ENCODE data around the gene TMEM208. TPM values are rescaled to one million over a fixed set of nuclear protein-coding genes. Genes with fewer than 3 reads are reported as not detected.

Gene TMEM208
- total and polyA plus RNA-seq, 4 donors: 22.3 to 140 (median 70.2) TPM

DNA sequence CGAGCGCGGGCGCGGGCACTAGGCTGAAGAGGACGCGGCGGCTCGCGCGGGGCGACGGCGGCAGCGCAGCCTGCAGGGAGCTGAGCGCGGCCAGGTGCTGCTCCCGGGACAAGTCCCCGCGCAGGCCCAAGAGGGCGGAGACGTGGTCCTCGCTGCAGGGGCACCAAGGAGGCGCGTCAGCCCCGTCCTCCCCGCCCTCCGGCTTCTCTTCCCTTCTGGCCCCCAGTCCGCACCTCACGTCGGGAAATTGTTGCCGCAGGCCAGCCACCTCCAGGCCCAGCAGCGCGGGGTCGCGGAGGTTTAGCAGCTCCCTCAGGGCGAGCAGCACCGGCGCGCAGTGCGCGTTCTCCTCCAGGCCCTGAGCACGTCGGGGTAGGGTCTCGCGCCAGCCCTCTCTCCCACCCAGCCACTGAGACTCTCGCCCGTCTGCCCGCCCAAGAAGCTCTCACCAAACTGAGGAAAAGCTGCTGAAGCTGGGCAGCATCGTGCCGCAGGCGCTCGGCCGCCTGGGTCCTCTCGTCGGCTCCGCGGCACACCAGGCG, 42.4 kb upstream of the TMEM208 start:
- Histone ChIP-seq H3K27ac (ENCODE audit: low read depth in 1 of 2, low read length in 2 of 2) (peak overlapping the region; percentile 84 to 85), H3K9me3 (ENCODE audit: control insufficient read depth in 4 of 4, low read length in 3 of 4) (no peaks in the 10 kb centered on the region), H3K27me3 (ENCODE audit: control insufficient read depth in 4 of 4, insufficient read depth in 4 of 4, low read length in 3 of 4) (no peaks in the 10 kb centered on the region), H3K4me3 (ENCODE audit: low read depth in 1 of 3, low read length in 3 of 3) (peak overlapping the region; percentile 58 to 69 (median 66)), H3K36me3 (ENCODE audit: control insufficient read depth in 4 of 4, insufficient read depth in 3 of 4, low read depth in 1 of 4, low read length in 3 of 4) (no peaks in the 10 kb centered on the region), H3K9ac (ENCODE audit: low read depth in 1 of 2, low read length in 2 of 2) (no peak overlapping the region), H3K4me1 (ENCODE audit: control insufficient read depth in 4 of 4, insufficient read depth in 4 of 4, low read length in 3 of 4) (peaks cover 8 to 28% (median 19%) of the 10 kb centered on the region in 4 donors)
- 13% methylated on average over 59 of the region's 59 CpGs for WGBS
- TF ChIP-seq GABPA (IDR thresholded peaks at IDR 0.05 in 1 of 2, conservative IDR thresholded peaks at IDR 0.05 in 1 of 2) (no peak), TAF1 (conservative IDR thresholded peaks at IDR 0.05) (no peak), NR2F2 (IDR thresholded peaks at IDR 0.05) (no peak), SP1 (IDR thresholded peaks at IDR 0.05) (no peak), EGR1 (IDR thresholded peaks at IDR 0.05; ENCODE audit: low read depth in 2 of 2) (no peak)
- TF ChIP-seq, protein P1, sequence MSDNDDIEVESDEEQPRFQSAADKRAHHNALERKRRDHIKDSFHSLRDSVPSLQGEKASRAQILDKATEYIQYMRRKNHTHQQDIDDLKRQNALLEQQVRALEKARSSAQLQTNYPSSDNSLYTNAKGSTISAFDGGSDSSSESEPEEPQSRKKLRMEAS (IDR thresholded peaks at IDR 0.05): no peak
- DNase-seq (ENCODE audit: low spot score): no peak

GRCh38 chr16:67184995-67185650, 41.8 kb upstream of the TMEM208 start:
- Histone ChIP-seq H3K27me3 (ENCODE audit: control insufficient read depth in 4 of 4, insufficient read depth in 4 of 4, low read length in 3 of 4) (no peaks in the 10 kb centered on the region), H3K9ac (ENCODE audit: low read depth in 1 of 2, low read length in 2 of 2) (no peak overlapping the region), H3K36me3 (ENCODE audit: control insufficient read depth in 4 of 4, insufficient read depth in 3 of 4, low read depth in 1 of 4, low read length in 3 of 4) (no peaks in the 10 kb centered on the region), H3K4me3 (ENCODE audit: low read depth in 1 of 3, low read length in 3 of 3) (peak overlapping the region in 1 of 3 donors; percentile 12), H3K27ac (ENCODE audit: low read depth in 1 of 2, low read length in 2 of 2) (no peak overlapping the region), H3K4me1 (ENCODE audit: control insufficient read depth in 4 of 4, insufficient read depth in 4 of 4, low read length in 3 of 4) (peaks cover 8 to 28% (median 19%) of the 10 kb centered on the region in 4 donors), H3K9me3 (ENCODE audit: control insufficient read depth in 4 of 4, low read length in 3 of 4) (no peaks in the 10 kb centered on the region)
- TF ChIP-seq JUND (IDR thresholded peaks at IDR 0.05) (no peak), RAD21 (IDR thresholded peaks at IDR 0.05) (peak; percentile 78 to 92), RXRA (IDR thresholded peaks at IDR 0.05) (peak in 1 of 2 donors; percentile 26), SP1 (IDR thresholded peaks at IDR 0.05) (peak; percentile 27)
- TF ChIP-seq, protein P1 (IDR thresholded peaks at IDR 0.05): no peak
- TF ChIP-seq, protein P2, sequence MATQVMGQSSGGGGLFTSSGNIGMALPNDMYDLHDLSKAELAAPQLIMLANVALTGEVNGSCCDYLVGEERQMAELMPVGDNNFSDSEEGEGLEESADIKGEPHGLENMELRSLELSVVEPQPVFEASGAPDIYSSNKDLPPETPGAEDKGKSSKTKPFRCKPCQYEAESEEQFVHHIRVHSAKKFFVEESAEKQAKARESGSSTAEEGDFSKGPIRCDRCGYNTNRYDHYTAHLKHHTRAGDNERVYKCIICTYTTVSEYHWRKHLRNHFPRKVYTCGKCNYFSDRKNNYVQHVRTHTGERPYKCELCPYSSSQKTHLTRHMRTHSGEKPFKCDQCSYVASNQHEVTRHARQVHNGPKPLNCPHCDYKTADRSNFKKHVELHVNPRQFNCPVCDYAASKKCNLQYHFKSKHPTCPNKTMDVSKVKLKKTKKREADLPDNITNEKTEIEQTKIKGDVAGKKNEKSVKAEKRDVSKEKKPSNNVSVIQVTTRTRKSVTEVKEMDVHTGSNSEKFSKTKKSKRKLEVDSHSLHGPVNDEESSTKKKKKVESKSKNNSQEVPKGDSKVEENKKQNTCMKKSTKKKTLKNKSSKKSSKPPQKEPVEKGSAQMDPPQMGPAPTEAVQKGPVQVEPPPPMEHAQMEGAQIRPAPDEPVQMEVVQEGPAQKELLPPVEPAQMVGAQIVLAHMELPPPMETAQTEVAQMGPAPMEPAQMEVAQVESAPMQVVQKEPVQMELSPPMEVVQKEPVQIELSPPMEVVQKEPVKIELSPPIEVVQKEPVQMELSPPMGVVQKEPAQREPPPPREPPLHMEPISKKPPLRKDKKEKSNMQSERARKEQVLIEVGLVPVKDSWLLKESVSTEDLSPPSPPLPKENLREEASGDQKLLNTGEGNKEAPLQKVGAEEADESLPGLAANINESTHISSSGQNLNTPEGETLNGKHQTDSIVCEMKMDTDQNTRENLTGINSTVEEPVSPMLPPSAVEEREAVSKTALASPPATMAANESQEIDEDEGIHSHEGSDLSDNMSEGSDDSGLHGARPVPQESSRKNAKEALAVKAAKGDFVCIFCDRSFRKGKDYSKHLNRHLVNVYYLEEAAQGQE (IDR thresholded peaks at IDR 0.05): peak; percentile 97
- TF ChIP-seq, protein P3, sequence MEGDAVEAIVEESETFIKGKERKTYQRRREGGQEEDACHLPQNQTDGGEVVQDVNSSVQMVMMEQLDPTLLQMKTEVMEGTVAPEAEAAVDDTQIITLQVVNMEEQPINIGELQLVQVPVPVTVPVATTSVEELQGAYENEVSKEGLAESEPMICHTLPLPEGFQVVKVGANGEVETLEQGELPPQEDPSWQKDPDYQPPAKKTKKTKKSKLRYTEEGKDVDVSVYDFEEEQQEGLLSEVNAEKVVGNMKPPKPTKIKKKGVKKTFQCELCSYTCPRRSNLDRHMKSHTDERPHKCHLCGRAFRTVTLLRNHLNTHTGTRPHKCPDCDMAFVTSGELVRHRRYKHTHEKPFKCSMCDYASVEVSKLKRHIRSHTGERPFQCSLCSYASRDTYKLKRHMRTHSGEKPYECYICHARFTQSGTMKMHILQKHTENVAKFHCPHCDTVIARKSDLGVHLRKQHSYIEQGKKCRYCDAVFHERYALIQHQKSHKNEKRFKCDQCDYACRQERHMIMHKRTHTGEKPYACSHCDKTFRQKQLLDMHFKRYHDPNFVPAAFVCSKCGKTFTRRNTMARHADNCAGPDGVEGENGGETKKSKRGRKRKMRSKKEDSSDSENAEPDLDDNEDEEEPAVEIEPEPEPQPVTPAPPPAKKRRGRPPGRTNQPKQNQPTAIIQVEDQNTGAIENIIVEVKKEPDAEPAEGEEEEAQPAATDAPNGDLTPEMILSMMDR (IDR thresholded peaks at IDR 0.05; ENCODE audit: low read depth, low read length, missing input control): peak; percentile 69
- DNase-seq (ENCODE audit: low spot score): peak; percentile 87
- WGBS: 21% methylated on average over 43 of the region's 43 CpGs
